ENCODE measurements around the gene WNT7B.

The WNT7B gene

DNA sequence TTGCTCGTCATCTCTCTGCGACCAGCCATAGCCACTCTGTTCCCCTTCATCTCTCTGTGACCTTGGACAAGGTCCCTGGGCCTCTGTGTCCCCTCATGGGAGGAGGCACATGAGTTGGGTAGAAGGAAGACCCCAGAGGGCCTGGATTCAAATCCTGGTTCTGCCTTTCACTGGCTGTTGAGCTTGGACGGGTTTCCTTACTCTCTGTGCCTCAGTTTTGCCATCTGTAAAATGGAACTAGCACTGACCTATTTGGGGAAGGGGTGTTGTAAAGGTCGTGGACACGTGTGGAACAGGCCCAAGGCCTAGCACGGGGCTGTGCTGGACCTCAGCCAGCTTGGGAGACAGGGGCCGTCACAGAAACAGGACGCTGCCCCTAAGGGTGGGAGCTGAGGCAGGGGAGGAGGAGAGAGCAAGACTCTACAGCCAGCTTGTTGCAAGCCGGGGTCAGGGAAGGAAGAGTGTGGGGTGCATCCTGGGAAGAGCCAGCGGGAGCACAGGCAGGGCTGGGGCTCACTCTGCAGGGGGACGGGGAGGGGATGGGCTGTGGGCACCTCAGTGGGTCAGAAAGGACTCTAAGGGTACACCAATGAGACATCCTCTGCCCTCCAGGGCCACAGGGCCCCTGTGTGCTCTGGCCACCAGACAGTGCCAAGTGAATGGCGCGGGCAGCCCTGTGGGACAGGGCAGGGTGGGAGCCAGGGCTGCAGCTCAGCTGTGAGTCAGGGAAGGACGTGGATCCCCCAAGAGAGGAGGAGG lies 59.1 kb downstream of the WNT7B start:
- Histone ChIP-seq H3K27me3 (ENCODE audit: control insufficient read depth, insufficient read depth, low read length) (peaks cover 3% of the 10 kb centered on the region), H3K27ac (ENCODE audit: low read depth, low read length) (no peak overlapping the region), H3K9ac (ENCODE audit: low read length) (no peak overlapping the region), H3K4me3 (ENCODE audit: low read length) (no peak overlapping the region), H3K36me3 (ENCODE audit: control insufficient read depth, insufficient read depth, low read length) (no peaks in the 10 kb centered on the region), H3K4me1 (ENCODE audit: control insufficient read depth, insufficient read depth, low read length) (no peaks in the 10 kb centered on the region)

DNA sequence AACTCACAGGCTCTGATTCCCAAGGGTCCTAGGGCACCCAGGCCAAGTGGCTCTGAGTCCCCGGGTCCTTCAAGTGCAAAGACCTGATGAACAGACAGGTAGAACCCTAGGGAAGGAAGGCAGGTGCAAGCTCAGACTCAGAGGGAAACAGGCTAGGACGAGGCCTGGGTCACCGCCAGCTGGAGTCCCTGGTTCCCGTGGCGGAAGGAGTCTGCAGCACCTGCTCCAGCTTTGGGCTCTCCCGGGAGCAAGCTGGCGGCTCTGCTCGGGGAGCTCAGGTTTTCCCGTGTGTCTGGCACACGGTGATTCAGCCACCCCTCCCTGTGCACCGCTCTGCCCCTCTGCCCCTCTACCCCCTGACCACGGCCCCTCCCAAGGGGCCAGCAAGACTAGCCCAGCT lies 59.8 kb downstream of the WNT7B start:
- Histone ChIP-seq H3K27ac (ENCODE audit: low read depth, low read length) (no peak overlapping the region), H3K27me3 (ENCODE audit: control insufficient read depth, insufficient read depth, low read length) (peaks cover 3% of the 10 kb centered on the region), H3K4me3 (ENCODE audit: low read length) (no peak overlapping the region), H3K36me3 (ENCODE audit: control insufficient read depth, insufficient read depth, low read length) (no peaks in the 10 kb centered on the region), H3K4me1 (ENCODE audit: control insufficient read depth, insufficient read depth, low read length) (no peaks in the 10 kb centered on the region), H3K9ac (ENCODE audit: low read length) (no peak overlapping the region)

DNA sequence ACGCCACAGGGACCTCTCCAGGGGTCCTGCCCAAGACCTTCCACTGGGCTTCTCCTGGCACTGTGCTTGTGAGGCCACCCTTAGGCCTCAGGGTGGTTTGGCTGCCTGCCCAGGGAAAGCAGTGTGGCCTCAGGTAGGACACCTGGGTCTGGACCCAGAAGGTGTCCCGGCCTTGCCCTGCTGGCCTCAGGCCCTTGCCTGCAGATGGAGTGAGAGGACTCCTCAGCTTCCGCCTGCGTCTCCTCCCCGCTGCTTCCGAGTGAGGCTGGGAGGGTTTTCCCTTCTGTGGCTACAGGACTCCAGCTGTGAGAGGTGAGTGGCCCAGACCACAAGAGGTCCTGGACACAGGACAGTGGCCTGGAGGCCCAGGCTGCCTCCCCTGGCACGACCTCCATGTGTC lies 60.4 kb downstream of the WNT7B start:
- H3K4me1 ChIP-seq (ENCODE audit: control insufficient read depth, insufficient read depth, low read length), result no peaks in the 10 kb centered on the region

DNA sequence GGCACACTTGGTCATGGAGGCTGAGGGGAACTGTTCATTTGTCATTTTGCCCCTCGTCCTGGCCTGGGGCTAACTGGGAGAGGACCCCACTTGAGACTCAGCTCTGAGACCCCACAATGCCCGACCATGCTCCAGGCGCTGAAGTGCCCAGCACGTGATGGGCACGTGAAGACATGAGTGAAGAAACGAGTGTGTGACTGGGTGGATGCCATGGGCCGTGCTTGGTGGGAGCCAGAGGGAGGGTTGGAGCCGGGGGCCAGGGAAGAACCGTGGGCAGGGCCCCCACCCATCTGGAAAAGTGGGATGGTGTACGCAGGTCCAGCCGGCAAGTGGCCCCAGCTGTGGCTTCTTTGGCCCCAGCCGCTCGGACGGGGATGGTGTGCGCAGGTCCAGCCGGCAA lies 61.1 kb downstream of the WNT7B start:
- Histone ChIP-seq H3K4me1 (ENCODE audit: control insufficient read depth, insufficient read depth, low read length) (no peaks in the 10 kb centered on the region), H3K36me3 (ENCODE audit: control insufficient read depth, insufficient read depth, low read length) (no peaks in the 10 kb centered on the region), H3K27me3 (ENCODE audit: control insufficient read depth, insufficient read depth, low read length) (peaks cover 3% of the 10 kb centered on the region), H3K27ac (ENCODE audit: low read depth, low read length) (no peak overlapping the region), H3K4me3 (ENCODE audit: low read length) (no peak overlapping the region), H3K9ac (ENCODE audit: low read length) (no peak overlapping the region)

More for the DNA sequence above, 60.4 kb downstream of the WNT7B start:
- Histone ChIP-seq H3K4me3 (ENCODE audit: low read length) (no peak overlapping the region), H3K27ac (ENCODE audit: low read depth, low read length) (no peak overlapping the region), H3K9ac (ENCODE audit: low read length) (no peak overlapping the region), H3K36me3 (ENCODE audit: control insufficient read depth, insufficient read depth, low read length) (no peaks in the 10 kb centered on the region), H3K27me3 (ENCODE audit: control insufficient read depth, insufficient read depth, low read length) (peaks cover 3% of the 10 kb centered on the region)

DNA sequence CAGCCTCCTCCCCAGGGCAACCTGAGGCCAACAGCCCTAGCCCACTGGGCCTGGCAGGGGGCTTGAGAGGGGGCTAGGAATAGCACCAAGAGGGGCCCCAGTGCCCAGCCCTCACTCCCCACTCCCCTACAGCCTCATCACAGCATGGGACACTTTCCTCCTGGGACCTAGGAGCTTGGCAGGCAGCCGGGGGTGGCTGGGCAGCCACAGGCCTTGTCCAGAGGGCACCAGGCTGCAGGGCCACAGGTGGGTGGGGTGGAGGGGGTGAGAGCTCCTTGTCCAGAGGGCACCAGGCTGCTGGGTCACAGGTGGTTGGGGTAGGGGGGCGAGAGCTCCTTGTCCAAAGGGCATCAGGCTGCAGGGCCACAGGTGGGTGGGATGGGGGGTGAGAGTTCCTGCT lies 61.8 kb downstream of the WNT7B start:
- no peak overlapping the region for H3K27ac ChIP-seq (ENCODE audit: low read depth, low read length)
- H3K4me1 ChIP-seq (ENCODE audit: control insufficient read depth, insufficient read depth, low read length), result no peaks in the 10 kb centered on the region
- no peak overlapping the region for H3K4me3 ChIP-seq (ENCODE audit: low read length)
- H3K27me3 ChIP-seq (ENCODE audit: control insufficient read depth, insufficient read depth, low read length), result peaks cover 3% of the 10 kb centered on the region
- H3K36me3 ChIP-seq (ENCODE audit: control insufficient read depth, insufficient read depth, low read length), result no peaks in the 10 kb centered on the region
- H3K9ac ChIP-seq (ENCODE audit: low read length), result no peak overlapping the region

DNA sequence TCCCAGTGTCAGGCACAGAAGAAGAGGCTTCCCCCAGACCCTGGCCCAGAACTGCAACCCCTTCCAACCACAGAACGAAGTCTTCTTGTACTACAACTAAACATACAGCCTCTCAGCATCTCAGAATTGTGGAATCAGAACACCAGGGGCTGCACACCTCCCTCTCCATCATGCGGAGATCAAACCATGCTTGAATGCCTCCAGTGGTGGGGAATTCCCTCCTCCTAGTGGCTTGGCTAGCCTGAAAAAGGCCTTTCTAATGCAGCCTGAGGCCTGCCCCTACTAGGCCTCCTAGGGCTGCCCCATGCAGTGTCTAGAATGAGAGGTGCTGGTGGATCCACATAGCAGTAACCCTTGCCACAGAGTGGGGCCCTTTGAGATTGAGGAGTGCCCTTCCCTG lies 62.7 kb downstream of the WNT7B start:
- H3K27ac ChIP-seq (ENCODE audit: low read depth, low read length), result no peak overlapping the region
- no peaks in the 10 kb centered on the region for H3K4me1 ChIP-seq (ENCODE audit: control insufficient read depth, insufficient read depth, low read length)
- H3K36me3 ChIP-seq (ENCODE audit: control insufficient read depth, insufficient read depth, low read length), result no peaks in the 10 kb centered on the region
- H3K27me3 ChIP-seq (ENCODE audit: control insufficient read depth, insufficient read depth, low read length), result peaks cover 3% of the 10 kb centered on the region
- H3K9ac ChIP-seq (ENCODE audit: low read length), result no peak overlapping the region
- H3K4me3 ChIP-seq (ENCODE audit: low read length), result no peak overlapping the region

DNA sequence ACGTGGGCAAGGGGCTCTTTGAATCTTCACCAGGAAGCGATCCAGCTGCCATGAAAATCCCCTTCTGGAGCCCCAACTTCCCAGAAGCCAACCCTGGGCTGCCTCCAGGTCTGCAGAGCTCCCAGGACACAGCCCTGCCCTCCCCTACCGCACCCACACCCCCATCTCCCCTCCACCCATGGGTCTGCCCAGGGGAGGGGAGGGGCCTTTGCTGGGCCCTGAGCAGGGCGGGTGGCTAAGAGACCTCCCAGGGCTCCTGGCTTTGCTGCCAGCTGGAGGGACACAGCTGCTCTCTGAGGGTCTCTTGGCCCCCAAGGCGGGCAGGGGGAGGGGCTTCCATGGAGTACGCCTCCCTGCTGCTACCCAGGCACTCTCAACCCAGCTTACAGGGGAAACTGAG lies 64.1 kb downstream of the WNT7B start:
- Histone ChIP-seq H3K4me3 (ENCODE audit: low read length) (no peak overlapping the region), H3K36me3 (ENCODE audit: control insufficient read depth, insufficient read depth, low read length) (no peaks in the 10 kb centered on the region), H3K27ac (ENCODE audit: low read depth, low read length) (no peak overlapping the region), H3K27me3 (ENCODE audit: control insufficient read depth, insufficient read depth, low read length) (no peaks in the 10 kb centered on the region), H3K4me1 (ENCODE audit: control insufficient read depth, insufficient read depth, low read length) (no peaks in the 10 kb centered on the region), H3K9ac (ENCODE audit: low read length) (no peak overlapping the region)

DNA sequence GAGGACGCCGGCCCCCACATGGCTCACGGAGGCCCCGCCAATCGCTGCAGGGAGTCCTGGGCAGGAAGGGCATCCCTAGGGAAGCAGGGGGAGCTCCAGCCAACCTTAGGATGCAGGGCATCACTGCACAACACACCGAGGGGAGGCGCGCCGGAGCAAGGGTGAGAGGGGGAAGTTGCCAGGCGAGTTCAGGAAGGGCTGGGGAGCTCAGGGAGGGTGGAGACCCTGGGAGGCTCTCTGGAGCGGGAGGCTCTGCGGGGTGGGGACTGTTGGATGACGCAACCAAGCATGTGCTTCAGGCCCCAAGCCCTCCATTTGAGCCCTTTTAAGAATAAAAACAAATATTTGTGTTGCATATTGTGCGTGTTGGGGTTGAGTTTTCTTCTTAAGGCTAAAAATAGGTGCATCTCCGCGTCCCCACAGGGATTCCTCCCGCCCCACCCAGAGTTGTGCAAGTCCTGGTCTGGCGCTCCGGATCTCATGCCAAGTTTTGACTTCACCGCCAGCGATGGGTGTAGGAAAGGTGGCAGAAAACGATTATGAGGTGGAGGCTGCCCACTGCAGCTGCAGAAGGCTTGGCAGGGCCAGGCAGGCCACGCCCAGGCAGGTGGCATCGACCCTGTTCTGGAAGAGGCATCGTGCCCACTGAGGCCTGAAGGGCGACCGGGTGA lies 65.2 kb downstream of the WNT7B start:
- Histone ChIP-seq H3K4me1 (ENCODE audit: control insufficient read depth, insufficient read depth, low read length) (no peaks in the 10 kb centered on the region), H3K9ac (ENCODE audit: low read length) (no peak overlapping the region), H3K36me3 (ENCODE audit: control insufficient read depth, insufficient read depth, low read length) (no peaks in the 10 kb centered on the region), H3K27ac (ENCODE audit: low read depth, low read length) (no peak overlapping the region), H3K27me3 (ENCODE audit: control insufficient read depth, insufficient read depth, low read length) (peaks cover 4% of the 10 kb centered on the region), H3K4me3 (ENCODE audit: low read length) (no peak overlapping the region)

DNA sequence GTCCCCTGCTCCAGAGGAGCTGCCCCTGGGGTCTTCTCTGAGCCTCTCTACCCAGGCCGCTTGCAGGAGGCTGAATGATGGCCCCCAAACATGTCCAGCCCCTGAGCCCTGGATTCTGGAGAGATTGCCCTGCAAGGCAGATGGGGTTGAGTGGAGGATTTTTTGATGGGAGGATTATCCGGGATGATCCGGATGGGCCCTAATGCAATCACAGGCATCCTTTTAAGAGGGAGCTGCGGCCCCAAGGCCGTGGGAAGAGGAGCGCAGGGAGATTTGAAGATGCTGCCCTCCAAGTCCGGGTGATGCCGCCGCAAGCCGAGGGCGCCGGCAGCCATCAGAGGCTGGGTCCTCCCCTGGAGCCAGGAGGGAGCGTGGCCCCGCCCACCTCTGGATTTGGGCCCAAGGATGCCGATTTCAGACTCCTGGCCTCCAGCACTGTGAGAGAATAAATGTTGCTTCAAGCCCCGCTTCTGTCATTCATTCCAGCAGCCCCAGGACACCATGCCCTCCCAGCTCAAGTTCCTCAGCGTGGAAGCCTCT lies 66.0 kb downstream of the WNT7B start:
- Histone ChIP-seq H3K36me3 (ENCODE audit: control insufficient read depth, insufficient read depth, low read length) (no peaks in the 10 kb centered on the region), H3K4me3 (ENCODE audit: low read length) (no peak overlapping the region), H3K9ac (ENCODE audit: low read length) (no peak overlapping the region), H3K27ac (ENCODE audit: low read depth, low read length) (no peak overlapping the region), H3K4me1 (ENCODE audit: control insufficient read depth, insufficient read depth, low read length) (peaks cover 3% of the 10 kb centered on the region), H3K27me3 (ENCODE audit: control insufficient read depth, insufficient read depth, low read length) (peaks cover 4% of the 10 kb centered on the region)

DNA sequence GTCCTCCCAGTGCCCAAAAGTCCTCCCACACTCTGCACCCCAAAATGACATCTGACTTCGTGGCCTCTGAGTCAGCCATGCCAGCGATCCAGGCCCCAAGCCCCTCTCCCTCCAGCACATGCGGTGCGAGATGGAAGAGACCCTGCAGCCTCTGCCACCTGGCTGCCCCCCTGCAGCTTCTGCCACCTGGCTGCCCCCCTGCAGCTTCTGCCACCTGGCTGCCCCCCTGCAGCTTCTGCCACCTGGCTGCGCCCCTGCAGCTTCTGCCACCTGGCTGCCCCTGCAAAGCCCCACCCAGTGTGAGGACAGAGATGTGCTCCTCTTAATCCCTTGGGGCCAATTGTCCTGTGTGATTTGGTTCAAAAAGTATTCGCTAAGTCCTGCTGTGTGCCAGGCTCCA lies 68.0 kb downstream of the WNT7B start:
- H3K4me3 ChIP-seq (ENCODE audit: low read length), result no peak overlapping the region
- peaks cover 7% of the 10 kb centered on the region for H3K27me3 ChIP-seq (ENCODE audit: control insufficient read depth, insufficient read depth, low read length)
- peaks cover 4% of the 10 kb centered on the region for H3K4me1 ChIP-seq (ENCODE audit: control insufficient read depth, insufficient read depth, low read length)
- H3K9ac ChIP-seq (ENCODE audit: low read length), result no peak overlapping the region
- no peak overlapping the region for H3K27ac ChIP-seq (ENCODE audit: low read depth, low read length)
- no peaks in the 10 kb centered on the region for H3K36me3 ChIP-seq (ENCODE audit: control insufficient read depth, insufficient read depth, low read length)

DNA sequence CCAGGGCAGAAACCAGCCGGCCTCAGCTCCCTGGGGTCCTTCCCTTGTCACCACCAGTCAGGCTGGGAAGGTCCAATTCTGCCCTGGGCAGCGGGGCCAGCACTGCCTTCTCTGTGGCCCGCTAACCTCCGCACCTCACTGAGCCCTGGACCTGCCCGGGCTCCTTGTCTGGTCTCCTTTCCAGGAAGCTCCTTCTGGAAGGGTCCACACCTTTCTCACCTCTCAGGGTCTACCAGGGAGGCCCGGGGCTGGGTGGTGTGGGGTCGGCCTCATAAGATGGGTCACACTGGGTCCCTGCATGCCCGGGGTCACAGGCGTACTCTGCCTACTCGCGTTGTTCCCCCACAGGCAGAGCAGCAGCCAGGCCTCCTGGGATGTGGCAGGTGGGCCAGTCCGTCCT lies 69.0 kb downstream of the WNT7B start:
- H3K27ac ChIP-seq (ENCODE audit: low read depth, low read length), result no peak overlapping the region
- peaks cover 4% of the 10 kb centered on the region for H3K4me1 ChIP-seq (ENCODE audit: control insufficient read depth, insufficient read depth, low read length)
- peaks cover 10% of the 10 kb centered on the region for H3K27me3 ChIP-seq (ENCODE audit: control insufficient read depth, insufficient read depth, low read length)
- H3K36me3 ChIP-seq (ENCODE audit: control insufficient read depth, insufficient read depth, low read length), result no peaks in the 10 kb centered on the region
- no peak overlapping the region for H3K4me3 ChIP-seq (ENCODE audit: low read length)
- H3K9ac ChIP-seq (ENCODE audit: low read length), result no peak overlapping the region

DNA sequence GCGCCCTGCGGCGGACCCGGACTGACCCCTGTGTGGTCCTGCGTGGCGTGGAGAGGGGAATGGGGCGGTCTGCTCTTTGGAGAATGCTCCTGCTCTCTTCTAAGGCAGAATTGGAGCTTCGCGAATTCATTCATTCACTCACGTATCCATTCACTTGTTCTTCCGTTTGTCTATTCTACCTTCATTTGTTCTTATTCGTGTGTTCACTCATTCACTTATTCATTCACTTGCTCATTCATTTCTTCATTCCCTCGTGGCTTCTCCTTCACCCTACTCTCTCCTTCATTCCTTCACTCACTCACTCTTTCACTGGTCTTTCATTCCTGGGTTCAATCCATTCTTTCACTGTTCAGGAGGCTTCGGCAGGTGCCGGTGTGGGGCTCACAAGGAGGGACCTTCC lies 69.6 kb downstream of the WNT7B start:
- Histone ChIP-seq H3K4me1 (ENCODE audit: control insufficient read depth, insufficient read depth, low read length) (peaks cover 4% of the 10 kb centered on the region), H3K27ac (ENCODE audit: low read depth, low read length) (no peak overlapping the region)

DNA sequence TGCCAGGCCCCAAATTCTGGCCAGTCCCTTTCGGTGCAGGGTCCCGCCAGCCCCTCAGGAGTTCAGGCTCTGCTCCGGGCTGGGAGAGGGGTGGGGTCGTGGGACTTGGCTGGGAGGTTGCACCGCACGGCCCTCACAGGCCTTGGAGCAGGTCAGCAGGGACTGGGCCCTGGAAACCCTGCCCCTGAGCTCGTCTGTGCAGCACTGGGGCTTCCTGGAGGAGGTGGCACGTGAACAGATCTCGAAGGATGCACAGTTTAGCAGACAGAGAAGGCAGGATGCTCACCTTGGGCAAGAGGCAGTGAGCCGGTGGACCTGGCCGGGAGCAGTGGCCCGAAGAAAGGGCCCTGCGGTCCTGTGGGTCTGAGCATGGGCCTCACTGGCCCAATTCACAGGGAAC lies 70.0 kb downstream of the WNT7B start:
- Histone ChIP-seq H3K4me3 (ENCODE audit: low read length) (no peak overlapping the region), H3K27ac (ENCODE audit: low read depth, low read length) (no peak overlapping the region), H3K27me3 (ENCODE audit: control insufficient read depth, insufficient read depth, low read length) (peaks cover 10% of the 10 kb centered on the region), H3K9ac (ENCODE audit: low read length) (no peak overlapping the region), H3K4me1 (ENCODE audit: control insufficient read depth, insufficient read depth, low read length) (peaks cover 4% of the 10 kb centered on the region), H3K36me3 (ENCODE audit: control insufficient read depth, insufficient read depth, low read length) (no peaks in the 10 kb centered on the region)

More for the DNA sequence above, 69.6 kb downstream of the WNT7B start:
- H3K27me3 ChIP-seq (ENCODE audit: control insufficient read depth, insufficient read depth, low read length), result peaks cover 10% of the 10 kb centered on the region
- no peak overlapping the region for H3K9ac ChIP-seq (ENCODE audit: low read length)
- no peaks in the 10 kb centered on the region for H3K36me3 ChIP-seq (ENCODE audit: control insufficient read depth, insufficient read depth, low read length)
- no peak overlapping the region for H3K4me3 ChIP-seq (ENCODE audit: low read length)

Data from rectal smooth muscle tissue (tissue), 1 donor.